GM19239 (cell line): Measurements from ENCODE around the gene TGIF2LX.
"Not testable (repeated sequence)": the region's sequence is repeated elsewhere in the genome, so short reads cannot be mapped to it uniquely, and the experiment has no call there.

Experiments used
- DNase-seq: peaks from one replicate; pipeline ENCODE4 v3.0.0; 2011; ENCODE audit warnings: low spot score; ENCODE audit not compliant: insufficient read length
- FAIRE-seq: peaks from 2 replicates; lab custom pipeline; 2011; peaks lifted over from hg19 to GRCh38; lab: Jason Lieb, UNC

The TGIF2LX gene

GRCh38 chrX:89921665-89922064, at the start of gene TGIF2LX:
Gene TGIF2LX (plus strand): TSS chrX:89921908. CDS start chrX:89922086, 178 bp downstream.
- not testable (repeated sequence) for FAIRE-seq, DNase-seq

- not testable (repeated sequence) for DNase-seq, FAIRE-seq
Observed at GRCh38 chrX:89922338-89922934, 728 bp downstream of the TGIF2LX start.

DNA sequence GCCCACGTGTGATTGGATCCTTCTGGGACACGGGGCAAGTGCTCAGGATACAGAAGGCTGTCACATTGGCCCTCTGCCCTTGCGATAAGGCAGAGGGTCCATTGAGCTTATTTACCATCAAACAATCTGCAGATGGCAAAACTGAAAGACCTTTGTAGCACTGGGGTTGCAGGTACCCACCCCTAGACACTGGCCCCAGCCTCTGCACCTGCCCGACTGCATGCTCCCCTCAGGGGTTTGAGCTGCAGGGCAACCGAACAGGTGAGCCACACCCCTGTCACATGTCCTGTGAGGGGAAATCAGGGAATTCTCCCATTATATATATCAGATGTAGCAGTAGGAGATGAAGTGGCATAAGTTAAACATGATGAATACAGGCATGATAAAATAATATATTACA, 21.4 kb downstream of the TGIF2LX start:
- not testable (repeated sequence) for FAIRE-seq, DNase-seq

DNA sequence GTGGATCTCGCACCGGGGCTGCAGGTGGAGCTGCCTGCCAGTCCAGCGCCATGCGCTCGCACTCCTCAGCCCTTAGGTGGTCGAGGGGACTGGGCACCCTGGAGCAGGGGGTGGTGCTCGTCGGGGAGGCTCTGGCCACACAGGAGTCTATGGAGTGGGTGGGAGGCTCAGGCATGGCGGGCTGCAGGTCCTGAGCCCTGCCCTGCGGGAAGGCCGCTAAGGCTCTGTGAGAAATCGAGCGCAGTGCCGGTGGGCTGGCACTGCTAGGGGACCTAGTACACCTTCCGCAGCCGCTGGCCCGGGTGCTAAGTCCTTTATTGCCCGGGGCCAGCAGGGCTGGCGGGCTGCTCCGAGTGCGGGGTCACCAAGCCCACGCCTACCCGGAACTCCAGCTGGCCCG, 43.9 kb downstream of the TGIF2LX start:
- not testable (repeated sequence) for DNase-seq, FAIRE-seq
